AG04449 (cell line): ENCODE results near the gene ABTB2.

Source experiments
- CTCF ChIA-PET: fragments of 350-600 bp; formaldehyde crosslinking; extraction: SDS; loops from one replicate; lab custom pipeline; 2021; ENCODE audit warnings: antibody characterized with exemption; lab: Yijun Ruan, JAX
- POLR2A ChIA-PET: fragments of 400-600, 350-600 bp; formaldehyde crosslinking; extraction: SDS; loops from one replicate; lab custom pipeline; 2020; ENCODE audit warnings: antibody characterized with exemption, inconsistent platforms; lab: Yijun Ruan, JAX
- DNase-seq: peaks from one replicate; pipeline ENCODE4 v3.0.0-alpha.2; 2010; ENCODE audit warnings: low read depth, low spot score
- H3K4me3 ChIP-seq: 2 replicates; pipeline ENCODE4 v1.5.1; 2011; ENCODE audit warnings: low read depth, mild to moderate bottlenecking, control low read depth, low read length
- CTCF ChIP-seq: IDR thresholded peaks from one replicate; pipeline ENCODE4 v1.5.1; 2011; ENCODE audit warnings: mild to moderate bottlenecking, moderate library complexity, low read length, control low read depth, inconsistent platforms; ENCODE audit not compliant: insufficient read depth; ENCODE audit errors: missing control alignments

ABTB2 gene

GRCh38 chr11:34207487-34208180 lies 150.2 kb downstream of the ABTB2 start:
- DNase-seq, result no peak
- ChIA-PET POLR2A (no interaction called here), CTCF (interaction anchor here (0.9 to 3.3 kb wide), 2 partner anchors 14 to 33 kb away, joined by 3 to 19 read pairs; no protein-coding TSS in a partner anchor)
- TF ChIP-seq CTCF, result no peak
- no peak overlapping the region for H3K4me3 ChIP-seq

GRCh38 chr11:34206407-34207300 lies 151.2 kb downstream of the ABTB2 start:
- ChIA-PET POLR2A (interaction anchor here (1.1 kb wide), 1 partner anchor 150 kb away, joined by 5 read pairs; no protein-coding TSS in a partner anchor), CTCF (interaction anchor here (3.3 kb wide), 1 partner anchor 32 kb away, joined by 19 read pairs; no protein-coding TSS in a partner anchor)
- no peak for TF ChIP-seq CTCF
- no peak overlapping the region for H3K4me3 ChIP-seq
- DNase-seq, result no peak

- ChIA-PET POLR2A (no interaction called here), CTCF (interaction anchor here (1.0 to 3.3 kb wide), 2 partner anchors 11 to 31 kb away, joined by 3 to 19 read pairs; no protein-coding TSS in a partner anchor)
- no peak for DNase-seq
- no peak for TF ChIP-seq CTCF
- no peak overlapping the region for H3K4me3 ChIP-seq
These were observed 152.3 kb downstream of the ABTB2 start for GRCh38 chr11:34205326-34206035.

- ChIA-PET POLR2A (no interaction called here), CTCF (interaction anchor here (1.0 kb wide), 1 partner anchor 10 kb away, joined by 3 read pairs; no protein-coding TSS in a partner anchor)
- H3K4me3 ChIP-seq, result no peak overlapping the region
- DNase-seq, result no peak
- TF ChIP-seq CTCF, result no peak
These were observed 153.2 kb downstream of the ABTB2 start for GRCh38 chr11:34204396-34205279.

GRCh38 chr11:34203377-34203871 lies 154.4 kb downstream of the ABTB2 start:
- H3K4me3 ChIP-seq, result no peak overlapping the region
- DNase-seq, result no peak
- ChIA-PET CTCF (no interaction called here), POLR2A (no interaction called here)
- no peak for TF ChIP-seq CTCF
